Vagina (tissue), 2 donors: ENCODE data around the gene HIVEP2. TPM values are rescaled to one million over a fixed set of nuclear protein-coding genes. Genes with fewer than 3 reads are reported as not detected.

Experiments
- DNase-seq, 2 donors: peaks; one replicate each; pipeline ENCODE4 v3.0.0-alpha.2; 2017; ENCODE audit errors: extremely low spot score in 2 of 2
- H3K27ac ChIP-seq: fragments of 200-600 bp; sonication (generic); one replicate; pipeline ENCODE4 v1.5.1; 2019
- H3K27me3 ChIP-seq: fragments of 200-600 bp; sonication (generic); one replicate; pipeline ENCODE4 v1.5.1; 2019
- H3K36me3 ChIP-seq, 2 donors: fragments of 200-600 bp; sonication (generic); one replicate each; pipeline ENCODE4 v1.5.1; 2017 to 2019
- H3K4me1 ChIP-seq: fragments of 200-600 bp; sonication (generic); one replicate; pipeline ENCODE4 v1.5.1; 2019
- H3K4me3 ChIP-seq, 2 donors: fragments of 200-600 bp; sonication (generic); 1 replicate in 1 of 2; 2 replicates in 1 of 2; pipeline ENCODE4 v1.5.1; 2016 to 2019
- H3K9me3 ChIP-seq: fragments of 200-600 bp; sonication (generic); one replicate; pipeline ENCODE4 v1.5.1; 2019
- CTCF ChIP-seq, 3 experiments: fragments of 450-650 bp in 2 of 3; fragments of 200-600 bp in 1 of 3; sonication (generic) in 1 of 3; IDR thresholded peaks; one replicate each; pipeline ENCODE4 v1.5.1; 2017 to 2019; ENCODE audit warnings: antibody characterized with exemption in 3 of 3, mild to moderate bottlenecking in 2 of 3, moderate library complexity in 2 of 3
- POLR2A ChIP-seq, 2 donors: fragments of 450-650 bp; IDR thresholded peaks; one replicate each; pipeline ENCODE4 v1.6.1; 2017; ENCODE audit warnings: antibody characterized with exemption in 2 of 2, mild to moderate bottlenecking in 2 of 2, moderate library complexity in 2 of 2
- POLR2AphosphoS5 ChIP-seq, 2 donors: sonication (generic); formaldehyde crosslinking; IDR thresholded peaks; one replicate each; pipeline ENCODE4 v1.9.0; 2017; ENCODE audit warnings: antibody characterized with exemption in 2 of 2, mild to moderate bottlenecking in 2 of 2, low read depth in 1 of 2; ENCODE audit not compliant: insufficient read depth in 1 of 2
- intact Hi-C: fragments of 100-400 bp; cut with DNase I; formaldehyde crosslinking; loops from one replicate; pipeline ENCODE4 v1.15.1; 2023
- total RNA-seq: library from RNA; depleted of rRNA; stranded (reverse); fragments of >200 nt; gene quantifications from one replicate; pipeline ENCODE4 v1.2.3, GENCODE V29; 2016

Gene HIVEP2
- total RNA-seq, 1 donor from 2014 or later: 24.6 TPM

GRCh38 chr6:142846459-142846831 is 98.5 kb downstream of the HIVEP2 start:
- Histone ChIP-seq H3K4me3 (no peak overlapping the region), H3K4me1 (peaks cover 53% of the 10 kb centered on the region), H3K27me3 (no peaks in the 10 kb centered on the region), H3K9me3 (no peaks in the 10 kb centered on the region), H3K36me3 (no peaks in the 10 kb centered on the region), H3K27ac (peak overlapping the region; percentile 67)
- no peak for DNase-seq
- no peak for TF ChIP-seq POLR2A (IDR thresholded peaks at IDR 0.05)
- TF ChIP-seq POLR2AphosphoS5 (IDR thresholded peaks at IDR 0.05; ENCODE audit: insufficient read depth in 1 of 2, low read depth in 1 of 2): no peak
- TF ChIP-seq CTCF (IDR thresholded peaks at IDR 0.05): no peak
- intact Hi-C loops: no loop called here

DNA sequence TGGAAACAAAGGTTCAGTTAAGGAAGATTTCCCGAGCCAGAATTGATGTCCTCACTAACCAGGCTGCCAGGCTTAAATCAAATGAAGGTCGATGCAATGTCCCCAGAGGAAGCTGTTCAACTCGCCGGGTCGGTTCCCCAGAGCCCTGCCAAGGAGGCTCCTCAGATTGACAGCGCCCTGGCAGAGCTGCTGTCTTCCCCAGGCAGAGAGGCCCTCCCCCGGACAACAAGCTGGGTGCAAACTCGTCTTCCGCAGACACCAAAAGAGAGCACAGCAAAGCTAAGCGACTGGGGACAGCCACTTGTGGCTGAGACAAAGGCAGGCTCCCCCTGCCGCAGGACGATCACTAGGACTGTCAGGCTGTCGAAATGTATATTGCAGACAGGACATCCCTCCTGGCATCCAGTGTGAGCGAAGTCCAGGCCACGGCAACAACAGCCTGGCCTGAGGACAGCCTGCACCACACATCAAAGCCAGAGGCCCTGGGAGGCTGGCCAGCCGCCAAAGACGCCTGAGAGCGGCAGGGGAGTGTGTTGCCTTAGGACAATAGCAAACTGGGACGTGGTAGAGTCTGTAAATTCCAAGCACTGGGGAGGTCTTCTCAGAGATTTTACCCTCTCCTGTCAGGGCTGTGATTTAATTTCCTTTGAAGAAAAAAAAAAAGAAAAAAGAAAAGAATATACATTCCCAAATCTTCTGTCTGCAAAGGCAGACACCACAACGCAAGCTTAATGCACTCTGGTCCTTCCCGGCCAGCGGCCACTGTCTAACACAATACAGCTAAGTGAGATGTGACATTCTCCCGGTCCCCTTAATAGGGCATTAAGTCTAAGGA is 99.1 kb downstream of the HIVEP2 start:
- intact Hi-C loops: no loop called here
- peak overlapping the region; percentile 20 to 29 for H3K4me3 ChIP-seq

GRCh38 chr6:142845143-142845571 is 99.8 kb downstream of the HIVEP2 start:
- Histone ChIP-seq H3K27me3 (no peaks in the 10 kb centered on the region), H3K4me3 (peak overlapping the region; percentile 20 to 29), H3K36me3 (no peaks in the 10 kb centered on the region), H3K4me1 (peaks cover 52% of the 10 kb centered on the region), H3K27ac (peak overlapping the region; percentile 67), H3K9me3 (no peaks in the 10 kb centered on the region)
- DNase-seq: no peak
- TF ChIP-seq CTCF (IDR thresholded peaks at IDR 0.05): no peak
- no peak for TF ChIP-seq POLR2A (IDR thresholded peaks at IDR 0.05)
- TF ChIP-seq POLR2AphosphoS5 (IDR thresholded peaks at IDR 0.05; ENCODE audit: insufficient read depth in 1 of 2, low read depth in 1 of 2): no peak
- intact Hi-C loops: no loop called here

More for the DNA sequence above, 99.1 kb downstream of the HIVEP2 start:
- Histone ChIP-seq H3K27me3 (no peaks in the 10 kb centered on the region), H3K27ac (peak overlapping the region; percentile 67), H3K36me3 (no peaks in the 10 kb centered on the region), H3K4me1 (peaks cover 52% of the 10 kb centered on the region), H3K9me3 (no peaks in the 10 kb centered on the region)
- TF ChIP-seq POLR2AphosphoS5 (IDR thresholded peaks at IDR 0.05; ENCODE audit: insufficient read depth in 1 of 2, low read depth in 1 of 2): peak; percentile 28 to 55
- TF ChIP-seq POLR2A (IDR thresholded peaks at IDR 0.05): no peak
- no peak for DNase-seq

GRCh38 chr6:142844065-142844755 is 100.8 kb downstream of the HIVEP2 start:
- Histone ChIP-seq H3K27ac (no peak overlapping the region), H3K4me1 (peaks cover 52% of the 10 kb centered on the region), H3K4me3 (no peak overlapping the region)

More at GRCh38 chr6:142844065-142844755, 100.8 kb downstream of the HIVEP2 start:
- H3K27me3 ChIP-seq: no peaks in the 10 kb centered on the region
- H3K9me3 ChIP-seq: no peaks in the 10 kb centered on the region
- intact Hi-C loops: no loop called here
- no peaks in the 10 kb centered on the region for H3K36me3 ChIP-seq
- no peak for DNase-seq
- no peak for TF ChIP-seq POLR2A (IDR thresholded peaks at IDR 0.05)
- no peak for TF ChIP-seq CTCF (IDR thresholded peaks at IDR 0.05)
- TF ChIP-seq POLR2AphosphoS5 (IDR thresholded peaks at IDR 0.05; ENCODE audit: insufficient read depth in 1 of 2, low read depth in 1 of 2): no peak
